HG03039 (cell line): ENCODE results near the gene DAZAP1.

Experiments
- ATAC-seq: cut with Tn5 transposase; IDR thresholded peaks from one replicate; pipeline ENCODE4 v1.9.1; 2021; ENCODE audit warnings: mild to moderate bottlenecking, moderate library complexity; ENCODE audit not compliant: unreplicated experiment

Gene DAZAP1

DNA sequence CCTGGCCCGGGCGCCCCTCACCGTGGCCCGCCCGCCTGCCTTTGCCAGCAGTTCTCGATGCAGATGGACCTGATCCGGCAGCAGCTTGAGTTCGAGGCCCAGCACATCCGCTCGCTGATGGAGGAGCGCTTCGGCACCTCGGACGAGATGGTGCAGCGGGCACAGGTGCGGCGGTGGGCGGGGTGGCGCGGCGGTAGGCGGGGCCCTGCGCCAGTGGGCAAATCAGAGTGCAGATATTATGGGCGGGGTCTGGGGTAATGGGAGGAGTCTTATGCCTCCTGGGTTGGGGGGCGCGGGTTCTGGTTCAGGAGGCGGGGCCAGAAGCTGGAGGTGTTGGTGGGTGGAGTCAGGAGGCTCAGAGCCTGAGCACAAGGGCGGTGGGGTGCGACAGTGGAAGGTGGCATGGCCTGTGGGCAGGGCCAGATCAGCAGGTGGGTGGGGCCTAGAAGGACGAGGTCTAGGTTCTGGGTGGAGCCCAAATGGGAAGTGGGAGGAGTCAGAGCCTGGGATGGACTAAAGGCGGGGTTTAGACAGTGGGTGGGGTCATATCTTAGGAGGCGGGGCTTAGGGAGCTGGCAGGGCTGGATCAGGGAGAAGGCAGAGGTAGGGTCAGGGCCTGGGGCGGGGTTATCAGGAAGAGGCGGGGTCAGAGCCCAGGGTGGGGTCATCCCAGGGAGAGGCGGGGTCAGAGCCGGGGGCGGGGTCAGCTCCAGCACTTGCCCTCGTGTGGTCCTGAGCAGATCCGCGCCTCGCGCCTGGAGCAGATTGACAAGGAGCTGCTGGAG lies 48.1 kb downstream of the DAZAP1 start:
- no peak for ATAC-seq

DNA sequence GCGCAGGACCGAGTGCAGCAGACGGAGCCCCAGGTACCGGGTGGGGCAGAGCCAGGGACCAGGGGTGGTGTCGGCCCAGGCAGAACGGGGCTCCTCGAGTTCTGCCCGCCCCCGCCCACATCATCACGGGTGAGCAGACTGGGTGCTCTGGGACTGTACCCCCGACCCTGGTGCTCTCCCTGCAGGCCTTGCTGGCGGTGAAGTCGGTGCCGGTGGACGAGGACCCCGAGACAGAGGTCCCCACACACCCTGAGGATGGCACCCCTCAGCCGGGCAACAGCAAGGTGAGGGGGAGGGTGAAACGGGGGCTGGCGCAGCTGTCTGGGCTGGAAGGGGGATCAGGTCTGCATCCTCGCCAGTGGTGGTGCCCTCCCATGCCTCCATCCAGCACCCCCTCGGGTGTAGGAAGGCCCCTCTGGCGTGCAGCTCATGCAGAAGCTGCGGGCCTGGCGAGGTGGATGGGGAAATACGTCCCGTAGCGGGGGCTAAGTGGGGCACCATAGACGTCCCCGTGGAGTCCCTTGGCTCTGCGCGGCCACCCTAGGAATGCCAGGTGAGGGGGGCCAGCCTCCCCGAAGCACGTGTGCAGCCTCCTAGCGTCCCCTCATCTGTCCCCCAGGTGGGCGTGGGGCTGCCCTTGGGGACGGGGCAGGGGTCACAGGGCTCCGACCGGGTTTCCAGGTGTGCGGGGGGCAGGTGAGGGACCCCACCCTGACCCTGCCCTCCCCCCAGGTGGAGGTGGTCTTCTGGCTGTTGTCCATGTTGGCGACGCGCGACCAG lies 48.9 kb downstream of the DAZAP1 start:
- no peak for ATAC-seq

DNA sequence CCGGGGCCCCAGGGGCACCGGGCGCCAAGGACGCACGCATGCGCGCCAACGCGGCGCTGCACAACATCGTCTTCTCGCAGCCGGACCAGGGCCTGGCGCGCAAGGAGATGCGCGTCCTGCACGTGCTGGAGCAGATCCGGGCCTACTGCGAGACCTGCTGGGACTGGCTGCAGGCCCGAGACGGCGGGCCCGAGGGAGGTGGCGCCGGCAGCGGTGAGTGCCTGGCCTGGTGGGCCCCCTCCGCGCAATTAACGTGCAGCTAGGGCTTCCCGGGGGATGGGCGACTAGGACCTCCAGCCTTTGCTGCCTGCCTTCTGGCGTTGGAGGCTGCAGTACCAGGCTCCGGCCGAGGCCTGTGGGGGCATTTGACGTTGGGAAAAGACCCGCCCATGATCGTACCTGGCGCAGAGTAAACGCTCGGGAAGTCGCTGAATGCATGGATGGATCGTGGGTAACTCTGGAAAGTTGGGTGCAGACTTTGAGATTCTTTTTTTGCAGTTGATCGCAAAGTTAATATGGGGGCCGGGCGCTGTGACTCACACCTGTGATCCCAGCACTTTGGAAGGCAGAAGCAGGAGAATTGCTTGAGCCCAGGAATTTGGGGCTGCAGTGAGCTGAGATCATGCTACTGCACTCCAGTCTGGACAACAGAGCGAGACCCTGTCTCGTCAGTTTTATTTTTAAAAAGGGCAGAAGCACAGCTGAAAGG lies 49.8 kb downstream of the DAZAP1 start:
- no peak for ATAC-seq

DNA sequence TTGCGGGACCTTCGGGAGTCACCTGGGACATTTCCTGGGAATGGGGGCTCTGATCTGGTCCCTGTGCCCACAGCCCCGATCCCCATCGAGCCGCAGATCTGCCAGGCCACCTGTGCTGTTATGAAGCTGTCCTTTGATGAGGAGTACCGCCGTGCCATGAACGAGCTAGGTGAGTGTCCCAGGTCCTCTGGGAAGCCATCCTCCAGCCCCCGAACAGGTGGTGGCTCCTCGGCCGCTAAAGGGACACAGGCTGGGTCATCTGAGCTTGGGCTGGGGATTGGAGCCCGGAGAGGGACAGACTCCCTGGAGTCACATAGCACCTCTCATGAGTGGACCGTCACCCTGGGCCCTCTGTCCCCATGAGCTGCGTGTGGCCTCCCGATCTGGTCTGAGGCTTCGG lies 50.5 kb downstream of the DAZAP1 start:
- no peak for ATAC-seq

DNA sequence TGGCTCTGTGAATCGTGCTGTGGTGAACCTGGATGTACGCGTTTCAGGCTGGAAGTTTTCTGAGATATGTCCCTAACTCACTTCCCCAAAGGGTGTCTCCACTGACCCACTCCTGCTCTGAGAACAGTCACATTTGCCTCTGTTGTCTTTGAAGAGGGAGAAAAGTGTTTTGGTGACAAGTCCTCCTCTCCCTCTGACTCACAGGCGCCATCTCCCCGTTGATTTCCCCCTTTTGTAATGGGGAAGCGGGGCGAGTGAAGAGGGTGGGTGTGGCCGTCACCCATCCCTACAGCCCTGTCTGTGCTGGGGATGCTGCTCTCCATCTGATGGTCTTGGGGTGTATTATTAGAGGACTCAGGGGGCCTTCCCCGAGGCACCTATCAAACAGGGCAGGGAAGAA lies 52.1 kb downstream of the DAZAP1 start:
- no peak for ATAC-seq

DNA sequence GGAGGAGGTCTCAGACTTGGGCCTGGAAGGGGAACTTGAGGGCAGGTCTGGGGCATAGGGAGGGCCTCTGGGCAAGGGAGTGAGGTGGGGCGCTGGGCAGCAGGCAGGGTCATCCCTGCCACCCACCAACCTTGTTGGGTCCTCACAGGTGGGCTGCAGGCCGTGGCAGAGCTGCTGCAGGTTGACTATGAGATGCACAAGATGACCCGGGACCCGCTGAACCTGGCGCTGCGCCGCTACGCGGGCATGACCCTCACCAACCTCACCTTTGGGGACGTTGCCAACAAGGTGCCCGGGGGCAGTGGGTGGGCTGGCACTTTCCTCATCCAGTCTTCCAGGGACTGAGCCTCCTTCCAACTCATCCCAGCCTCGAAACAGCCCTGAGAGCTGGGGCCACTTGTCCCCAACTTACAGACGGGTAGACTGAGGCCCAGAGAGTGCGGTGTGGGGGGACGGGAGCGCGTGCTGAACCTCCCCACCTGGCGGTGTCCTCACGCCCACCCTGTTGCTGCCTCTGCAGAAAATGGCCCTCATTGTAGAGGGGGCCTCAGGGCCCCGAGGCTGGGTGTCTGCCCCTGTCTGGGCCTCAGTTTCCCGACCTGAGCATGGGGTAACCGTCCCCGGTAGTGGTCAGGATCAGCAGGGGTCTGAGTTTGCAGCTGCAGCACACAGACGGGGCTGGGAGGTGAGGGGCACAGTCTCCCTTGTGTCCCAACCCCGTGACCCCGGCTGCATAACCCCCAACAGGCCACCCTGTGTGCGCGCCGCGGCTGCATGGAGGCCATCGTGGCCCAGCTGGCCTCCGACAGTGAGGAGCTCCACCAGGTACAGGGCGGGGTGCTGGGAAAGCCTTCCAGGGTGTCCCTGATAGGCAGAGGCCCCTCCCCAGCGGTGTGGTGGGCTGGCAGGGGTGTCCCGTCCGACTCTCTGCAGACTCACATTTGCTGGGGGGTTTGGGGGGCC lies 52.9 kb downstream of the DAZAP1 start:
- no peak for ATAC-seq

DNA sequence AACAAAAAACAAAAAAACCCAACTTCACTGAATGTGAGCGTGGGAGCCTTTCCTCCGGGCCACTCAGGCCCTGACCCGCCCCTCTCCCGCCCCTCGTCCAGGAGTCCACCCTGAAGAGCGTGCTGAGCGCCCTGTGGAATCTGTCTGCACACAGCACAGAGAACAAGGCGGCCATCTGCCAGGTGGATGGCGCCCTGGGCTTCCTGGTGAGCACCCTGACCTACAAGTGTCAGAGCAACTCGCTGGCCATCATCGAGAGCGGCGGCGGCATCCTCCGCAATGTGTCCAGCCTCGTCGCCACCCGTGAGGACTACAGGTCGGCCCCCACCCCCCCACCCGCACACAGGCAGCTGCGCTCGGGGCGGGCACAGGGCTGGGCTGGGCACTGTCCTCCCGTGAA lies 54.5 kb downstream of the DAZAP1 start:
- no peak for ATAC-seq

DNA sequence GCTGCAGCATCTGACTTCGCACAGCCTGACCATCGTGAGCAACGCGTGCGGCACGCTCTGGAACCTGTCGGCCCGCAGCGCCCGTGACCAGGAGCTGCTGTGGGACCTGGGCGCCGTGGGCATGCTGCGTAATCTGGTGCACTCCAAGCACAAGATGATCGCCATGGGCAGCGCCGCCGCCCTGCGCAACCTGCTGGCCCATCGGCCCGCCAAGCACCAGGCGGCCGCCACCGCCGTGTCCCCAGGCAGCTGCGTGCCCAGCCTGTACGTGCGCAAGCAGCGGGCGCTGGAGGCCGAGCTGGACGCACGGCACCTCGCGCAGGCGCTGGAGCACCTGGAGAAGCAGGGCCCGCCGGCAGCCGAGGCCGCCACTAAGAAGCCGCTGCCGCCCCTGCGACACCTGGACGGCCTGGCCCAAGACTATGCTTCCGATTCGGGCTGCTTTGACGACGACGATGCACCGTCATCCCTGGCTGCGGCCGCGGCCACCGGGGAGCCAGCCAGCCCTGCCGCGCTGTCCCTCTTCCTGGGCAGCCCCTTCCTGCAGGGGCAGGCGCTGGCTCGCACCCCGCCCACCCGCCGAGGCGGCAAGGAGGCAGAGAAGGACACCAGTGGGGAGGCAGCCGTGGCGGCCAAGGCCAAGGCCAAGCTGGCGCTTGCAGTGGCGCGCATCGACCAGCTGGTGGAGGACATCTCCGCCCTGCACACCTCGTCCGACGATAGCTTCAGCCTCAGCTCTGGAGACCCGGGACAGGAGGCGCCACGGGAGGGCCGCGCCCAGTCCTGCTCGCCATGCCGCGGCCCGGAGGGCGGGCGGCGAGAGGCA lies 58.0 kb downstream of the DAZAP1 start:
- no peak for ATAC-seq

DNA sequence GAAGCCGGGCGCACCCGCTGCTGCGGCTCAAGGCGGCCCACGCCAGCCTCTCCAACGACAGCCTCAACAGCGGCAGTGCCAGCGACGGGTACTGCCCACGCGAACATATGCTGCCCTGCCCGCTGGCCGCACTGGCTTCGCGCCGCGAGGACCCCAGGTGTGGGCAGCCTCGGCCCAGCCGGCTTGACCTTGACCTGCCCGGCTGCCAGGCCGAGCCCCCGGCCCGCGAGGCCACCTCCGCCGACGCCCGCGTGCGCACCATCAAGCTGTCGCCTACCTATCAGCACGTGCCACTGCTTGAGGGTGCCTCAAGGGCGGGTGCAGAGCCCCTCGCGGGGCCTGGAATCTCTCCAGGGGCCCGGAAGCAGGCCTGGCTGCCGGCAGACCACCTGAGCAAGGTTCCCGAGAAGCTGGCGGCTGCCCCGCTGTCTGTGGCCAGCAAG lies 58.7 kb downstream of the DAZAP1 start:
- no peak for ATAC-seq

DNA sequence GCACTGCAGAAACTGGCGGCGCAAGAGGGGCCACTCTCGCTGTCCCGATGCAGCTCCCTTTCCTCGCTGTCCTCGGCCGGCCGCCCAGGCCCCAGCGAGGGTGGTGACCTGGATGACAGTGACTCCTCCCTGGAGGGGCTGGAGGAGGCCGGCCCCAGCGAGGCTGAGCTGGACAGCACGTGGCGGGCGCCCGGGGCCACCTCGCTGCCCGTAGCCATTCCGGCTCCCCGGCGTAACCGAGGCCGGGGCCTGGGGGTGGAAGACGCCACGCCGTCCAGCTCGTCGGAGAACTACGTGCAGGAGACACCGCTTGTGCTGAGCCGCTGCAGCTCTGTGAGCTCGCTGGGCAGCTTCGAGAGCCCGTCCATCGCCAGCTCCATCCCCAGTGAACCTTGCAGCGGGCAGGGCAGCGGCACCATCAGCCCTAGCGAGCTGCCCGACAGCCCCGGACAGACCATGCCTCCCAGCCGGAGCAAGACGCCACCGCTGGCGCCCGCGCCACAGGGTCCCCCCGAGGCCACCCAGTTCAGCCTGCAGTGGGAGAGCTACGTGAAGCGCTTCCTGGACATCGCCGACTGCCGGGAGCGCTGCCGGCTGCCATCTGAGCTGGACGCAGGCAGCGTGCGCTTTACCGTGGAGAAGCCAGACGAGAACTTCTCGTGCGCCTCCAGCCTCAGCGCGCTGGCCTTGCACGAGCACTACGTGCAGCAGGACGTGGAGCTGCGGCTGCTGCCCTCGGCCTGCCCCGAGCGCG lies 59.3 kb downstream of the DAZAP1 start:
- ATAC-seq: no peak

DNA sequence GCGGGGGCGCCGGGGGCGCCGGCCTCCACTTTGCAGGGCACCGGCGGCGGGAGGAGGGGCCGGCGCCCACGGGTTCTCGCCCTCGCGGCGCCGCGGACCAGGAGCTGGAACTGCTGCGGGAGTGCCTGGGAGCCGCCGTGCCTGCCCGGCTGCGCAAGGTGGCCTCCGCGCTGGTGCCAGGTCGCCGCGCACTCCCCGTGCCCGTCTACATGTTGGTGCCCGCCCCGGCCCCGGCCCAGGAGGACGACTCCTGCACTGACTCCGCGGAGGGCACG lies 59.8 kb downstream of the DAZAP1 start:
- no peak for ATAC-seq

DNA sequence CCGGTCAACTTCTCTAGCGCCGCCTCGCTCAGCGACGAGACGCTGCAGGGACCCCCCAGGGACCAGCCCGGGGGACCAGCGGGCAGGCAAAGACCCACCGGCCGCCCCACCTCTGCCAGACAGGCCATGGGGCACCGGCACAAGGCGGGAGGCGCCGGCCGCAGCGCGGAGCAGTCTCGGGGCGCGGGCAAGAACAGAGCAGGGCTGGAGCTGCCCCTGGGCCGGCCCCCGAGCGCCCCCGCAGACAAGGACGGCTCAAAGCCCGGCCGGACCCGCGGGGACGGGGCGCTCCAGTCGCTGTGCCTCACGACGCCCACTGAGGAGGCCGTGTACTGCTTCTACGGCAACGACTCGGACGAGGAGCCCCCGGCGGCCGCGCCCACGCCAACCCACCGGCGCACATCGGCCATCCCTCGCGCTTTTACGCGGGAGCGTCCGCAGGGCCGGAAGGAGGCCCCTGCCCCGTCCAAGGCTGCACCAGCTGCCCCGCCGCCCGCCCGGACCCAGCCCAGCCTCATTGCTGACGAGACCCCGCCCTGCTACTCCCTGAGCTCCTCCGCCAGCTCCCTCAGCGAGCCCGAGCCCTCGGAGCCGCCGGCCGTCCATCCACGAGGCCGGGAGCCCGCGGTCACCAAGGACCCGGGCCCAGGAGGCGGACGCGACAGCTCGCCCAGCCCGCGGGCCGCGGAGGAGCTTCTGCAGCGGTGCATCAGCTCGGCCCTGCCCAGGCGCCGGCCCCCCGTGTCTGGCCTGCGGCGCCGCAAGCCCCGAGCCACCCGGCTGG lies 60.3 kb downstream of the DAZAP1 start:
- ATAC-seq: no peak

DNA sequence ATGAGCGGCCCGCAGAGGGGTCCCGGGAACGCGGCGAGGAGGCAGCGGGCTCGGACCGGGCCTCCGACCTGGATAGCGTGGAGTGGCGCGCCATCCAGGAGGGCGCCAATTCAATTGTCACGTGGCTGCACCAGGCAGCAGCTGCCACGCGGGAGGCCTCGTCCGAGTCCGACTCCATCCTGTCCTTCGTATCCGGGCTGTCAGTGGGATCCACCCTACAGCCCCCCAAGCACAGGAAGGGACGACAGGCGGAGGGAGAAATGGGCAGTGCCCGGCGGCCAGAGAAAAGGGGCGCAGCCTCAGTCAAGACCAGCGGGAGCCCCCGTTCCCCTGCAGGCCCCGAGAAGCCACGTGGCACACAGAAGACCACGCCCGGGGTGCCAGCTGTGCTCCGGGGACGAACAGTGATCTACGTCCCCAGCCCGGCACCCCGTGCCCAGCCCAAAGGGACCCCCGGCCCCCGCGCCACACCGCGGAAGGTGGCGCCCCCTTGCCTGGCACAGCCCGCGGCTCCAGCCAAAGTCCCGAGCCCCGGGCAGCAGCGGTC lies 61.0 kb downstream of the DAZAP1 start:
- ATAC-seq: no peak

DNA sequence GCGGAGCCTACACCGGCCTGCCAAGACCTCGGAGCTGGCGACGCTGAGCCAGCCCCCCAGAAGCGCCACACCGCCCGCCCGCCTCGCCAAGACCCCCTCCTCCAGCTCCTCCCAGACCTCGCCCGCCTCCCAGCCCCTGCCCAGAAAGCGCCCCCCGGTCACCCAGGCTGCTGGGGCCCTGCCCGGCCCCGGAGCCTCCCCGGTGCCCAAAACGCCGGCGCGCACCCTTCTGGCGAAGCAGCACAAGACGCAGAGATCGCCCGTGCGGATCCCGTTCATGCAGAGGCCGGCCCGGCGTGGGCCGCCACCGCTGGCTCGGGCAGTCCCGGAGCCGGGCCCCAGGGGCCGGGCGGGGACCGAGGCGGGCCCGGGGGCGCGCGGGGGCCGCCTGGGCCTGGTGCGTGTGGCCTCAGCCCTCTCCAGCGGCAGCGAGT lies 61.5 kb downstream of the DAZAP1 start:
- no peak for ATAC-seq

DNA sequence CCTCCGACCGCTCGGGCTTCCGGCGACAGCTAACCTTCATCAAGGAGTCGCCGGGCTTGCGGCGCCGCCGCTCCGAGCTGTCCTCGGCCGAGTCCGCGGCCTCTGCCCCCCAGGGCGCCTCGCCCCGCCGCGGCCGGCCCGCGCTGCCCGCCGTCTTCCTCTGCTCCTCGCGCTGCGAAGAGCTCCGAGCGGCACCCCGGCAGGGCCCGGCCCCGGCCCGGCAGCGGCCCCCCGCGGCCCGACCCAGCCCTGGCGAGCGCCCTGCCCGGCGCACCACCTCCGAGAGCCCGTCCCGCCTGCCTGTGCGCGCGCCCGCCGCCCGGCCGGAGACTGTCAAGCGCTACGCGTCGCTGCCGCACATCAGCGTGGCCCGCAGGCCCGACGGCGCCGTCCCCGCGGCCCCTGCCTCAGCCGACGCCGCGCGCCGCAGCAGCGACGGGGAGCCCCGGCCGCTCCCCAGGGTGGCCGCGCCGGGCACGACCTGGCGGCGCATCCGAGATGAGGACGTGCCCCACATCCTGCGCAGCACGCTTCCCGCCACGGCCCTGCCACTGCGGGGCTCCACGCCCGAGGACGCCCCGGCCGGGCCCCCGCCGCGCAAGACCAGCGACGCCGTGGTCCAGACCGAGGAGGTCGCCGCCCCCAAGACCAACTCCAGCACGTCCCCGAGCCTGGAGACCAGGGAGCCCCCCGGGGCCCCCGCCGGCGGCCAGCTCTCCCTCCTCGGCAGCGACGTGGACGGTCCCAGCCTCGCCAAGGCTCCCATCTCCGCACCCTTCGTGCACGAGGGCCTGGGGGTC lies 62.1 kb downstream of the DAZAP1 start:
- no peak for ATAC-seq

DNA sequence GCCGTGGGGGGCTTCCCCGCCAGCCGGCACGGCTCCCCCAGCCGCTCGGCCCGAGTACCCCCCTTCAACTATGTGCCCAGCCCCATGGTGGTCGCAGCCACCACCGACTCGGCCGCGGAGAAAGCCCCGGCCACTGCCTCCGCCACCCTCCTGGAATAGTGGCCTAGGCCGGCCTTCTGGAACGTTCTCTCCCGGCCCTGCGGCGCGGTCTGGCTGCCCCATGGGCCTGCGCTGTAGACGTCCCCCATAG lies 62.6 kb downstream of the DAZAP1 start:
- ATAC-seq: no peak

DNA sequence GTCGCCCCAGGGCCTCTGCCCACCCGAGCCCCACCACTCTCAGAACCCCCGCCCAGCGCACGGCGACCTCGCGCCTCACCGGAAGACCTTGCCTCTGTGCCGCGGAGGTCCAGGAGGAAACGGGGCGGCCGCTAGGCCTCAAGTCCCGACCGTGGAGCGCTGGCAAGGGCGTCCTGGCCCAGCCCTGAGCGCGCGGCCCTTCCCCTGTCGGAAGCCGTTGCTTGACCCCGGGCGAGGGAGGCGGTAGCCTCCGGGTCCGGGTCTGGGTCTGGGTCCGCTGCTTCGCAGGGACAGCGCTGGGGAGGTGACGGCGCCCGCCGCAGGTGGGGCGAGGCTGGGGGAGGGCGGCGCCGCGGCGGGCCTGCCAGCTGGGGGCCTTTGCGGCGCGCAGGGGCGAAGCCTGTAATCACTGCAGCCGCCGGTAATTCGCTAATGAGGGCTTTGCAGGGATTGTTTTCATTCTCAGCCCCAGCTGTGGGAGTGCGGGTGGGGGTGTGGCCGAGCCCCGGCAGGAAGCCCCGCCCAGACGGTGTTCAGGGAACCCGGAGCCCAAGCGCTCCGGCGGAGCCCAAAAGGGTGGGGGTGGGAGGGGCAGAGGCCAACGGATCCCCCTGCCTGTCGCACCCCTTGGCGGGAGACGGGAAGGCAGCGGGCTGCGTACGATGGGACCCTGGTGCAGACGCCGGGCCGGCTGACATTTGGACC lies 63.1 kb downstream of the DAZAP1 start:
- ATAC-seq: no peak
